ENCODE measurements around the gene BMP10.
A peak's percentile ranks its signal among the peaks of the same experiment; 100 is the strongest.

Gene BMP10, protein sequence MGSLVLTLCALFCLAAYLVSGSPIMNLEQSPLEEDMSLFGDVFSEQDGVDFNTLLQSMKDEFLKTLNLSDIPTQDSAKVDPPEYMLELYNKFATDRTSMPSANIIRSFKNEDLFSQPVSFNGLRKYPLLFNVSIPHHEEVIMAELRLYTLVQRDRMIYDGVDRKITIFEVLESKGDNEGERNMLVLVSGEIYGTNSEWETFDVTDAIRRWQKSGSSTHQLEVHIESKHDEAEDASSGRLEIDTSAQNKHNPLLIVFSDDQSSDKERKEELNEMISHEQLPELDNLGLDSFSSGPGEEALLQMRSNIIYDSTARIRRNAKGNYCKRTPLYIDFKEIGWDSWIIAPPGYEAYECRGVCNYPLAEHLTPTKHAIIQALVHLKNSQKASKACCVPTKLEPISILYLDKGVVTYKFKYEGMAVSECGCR

DNA sequence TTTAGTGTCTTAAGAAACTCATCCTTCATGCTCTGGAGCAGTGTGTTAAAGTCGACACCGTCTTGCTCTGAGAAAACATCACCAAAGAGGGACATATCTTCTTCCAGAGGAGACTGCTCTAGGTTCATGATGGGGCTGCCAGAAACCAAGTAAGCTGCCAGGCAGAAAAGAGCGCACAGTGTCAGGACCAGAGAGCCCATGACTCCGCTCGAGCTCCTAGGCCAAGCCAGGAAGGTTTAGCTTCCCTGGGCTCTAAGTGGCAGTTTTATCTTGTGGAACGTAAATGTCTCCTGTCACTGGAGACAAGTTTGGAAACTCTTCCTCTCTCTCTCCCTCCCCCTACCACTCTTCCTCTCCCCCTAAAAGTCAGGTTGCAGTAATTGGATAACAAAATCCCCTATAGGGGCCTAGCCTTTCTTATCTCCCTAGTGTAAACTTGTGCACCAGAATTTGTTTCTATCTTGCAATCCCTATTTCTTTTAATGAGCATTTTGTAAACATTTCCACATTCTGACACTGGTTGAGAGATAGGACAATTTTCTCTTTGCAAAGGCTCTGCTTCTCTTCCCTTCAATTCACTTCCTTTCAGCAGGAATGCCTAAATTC, at the start of gene BMP10:
BMP10 (minus strand) TSS at position 239 of the 606 bp plus-strand sequence; CDS start at position 200, 39 bp downstream.
- DNase-seq (ENCODE audit: extremely low read depth in 1 of 2, low read depth in 1 of 2), result no peak

DNA sequence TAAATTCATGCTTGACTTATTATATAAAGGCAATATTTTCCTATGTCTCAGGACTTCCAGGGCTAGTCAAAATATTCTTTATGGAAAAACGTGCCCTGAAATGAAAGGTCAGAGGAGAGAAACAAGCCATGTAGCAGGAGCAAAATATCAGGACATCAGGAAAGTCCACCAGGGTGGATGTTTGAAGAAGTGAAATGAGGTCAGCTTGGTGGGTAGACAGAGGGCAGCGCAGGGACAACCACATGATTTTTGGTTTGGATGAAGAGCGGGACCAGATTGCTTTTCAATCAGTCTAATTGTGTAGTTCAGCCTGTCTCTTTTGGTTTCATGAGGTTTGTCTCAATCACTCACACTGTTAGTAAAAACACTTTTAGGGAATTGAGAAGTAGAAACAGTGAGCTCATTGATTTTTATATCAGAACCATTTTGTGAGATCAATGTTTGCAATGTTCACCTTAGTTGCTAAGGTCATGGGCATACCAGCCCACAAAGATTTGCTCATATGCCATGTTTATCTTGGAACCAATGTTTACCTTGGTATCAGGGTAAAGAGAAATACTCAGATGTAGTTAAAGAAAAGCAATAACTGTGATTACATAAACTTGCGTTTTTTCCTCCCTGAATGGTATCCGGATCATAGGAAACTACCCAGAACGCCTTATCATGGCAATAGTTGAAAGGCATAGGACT, 49.4 kb upstream of the BMP10 start:
- no peak for DNase-seq (ENCODE audit: extremely low read depth in 1 of 2, low read depth in 1 of 2)

DNA sequence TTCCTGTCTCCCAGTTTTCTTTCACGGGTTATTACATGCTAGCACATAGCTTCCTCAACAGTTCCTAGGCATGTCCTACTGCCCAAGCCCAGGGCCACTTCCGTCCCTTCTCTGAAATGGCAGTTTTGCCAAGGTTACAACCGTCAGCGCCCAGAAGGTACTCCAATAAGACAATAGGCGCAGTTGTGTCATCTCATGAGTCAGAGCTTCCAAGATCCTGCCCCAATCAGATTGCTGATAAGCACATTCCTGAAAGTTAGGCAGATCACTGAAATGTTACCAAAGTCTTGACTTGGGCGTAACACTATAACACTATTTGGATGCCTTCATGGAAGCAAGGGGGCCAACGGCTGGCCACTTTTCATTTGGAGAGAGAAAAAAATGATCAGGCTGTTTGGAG, 47.3 kb upstream of the BMP10 start:
- DNase-seq (ENCODE audit: extremely low read depth in 1 of 2, low read depth in 1 of 2), result no peak

DNA sequence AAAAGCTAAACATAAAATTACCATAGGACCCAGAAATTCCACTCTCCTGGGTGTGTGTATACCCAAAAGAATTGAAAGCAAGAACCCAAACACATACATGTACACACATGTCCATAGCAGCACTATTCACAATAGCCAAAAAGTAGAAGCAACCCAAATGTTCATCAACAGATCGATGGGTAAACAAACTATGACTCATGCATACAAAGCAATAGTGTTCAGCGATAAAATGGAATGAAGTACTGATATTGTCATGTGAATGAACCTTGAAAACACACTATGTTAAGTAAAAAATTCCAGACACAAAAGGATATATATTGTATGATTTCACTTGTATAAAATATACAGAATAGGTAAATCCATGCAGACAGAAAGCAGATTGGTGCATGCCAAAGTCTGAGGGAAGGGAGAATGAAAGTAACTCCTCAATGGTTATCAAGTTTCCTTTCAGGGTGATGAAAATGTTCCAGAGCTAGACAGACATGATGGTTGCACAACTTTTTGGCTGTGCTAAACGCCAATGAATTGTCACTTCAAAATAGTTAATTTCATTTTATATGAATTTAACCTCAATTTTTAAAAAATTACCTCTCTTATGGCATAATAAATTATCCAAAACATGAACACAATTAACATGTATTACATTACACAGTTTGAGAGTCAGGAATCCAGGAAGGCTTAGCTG, 46.0 kb upstream of the BMP10 start:
- DNase-seq (ENCODE audit: extremely low read depth in 1 of 2, low read depth in 1 of 2), result no peak

DNA sequence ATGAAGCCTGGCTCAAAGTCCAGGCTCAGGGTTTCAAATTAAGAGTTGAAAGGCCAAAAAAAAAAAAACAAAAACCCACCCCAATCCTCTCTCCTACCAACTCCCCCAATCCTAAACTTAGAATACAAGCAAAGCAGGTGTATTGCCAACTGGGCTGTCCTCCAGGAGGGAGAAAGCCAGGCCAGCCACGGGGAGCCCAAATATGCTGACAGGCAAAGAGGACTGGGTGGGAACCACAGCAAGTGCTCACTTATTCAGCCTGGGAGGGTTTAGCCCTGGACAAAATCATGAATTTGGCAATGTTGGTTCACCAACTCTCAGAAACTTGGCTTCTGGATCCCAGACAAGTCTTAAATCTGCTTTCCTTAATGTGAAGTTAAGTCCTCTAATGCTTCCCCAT, 45.0 kb upstream of the BMP10 start:
- no peak for DNase-seq (ENCODE audit: extremely low read depth in 1 of 2, low read depth in 1 of 2)

DNA sequence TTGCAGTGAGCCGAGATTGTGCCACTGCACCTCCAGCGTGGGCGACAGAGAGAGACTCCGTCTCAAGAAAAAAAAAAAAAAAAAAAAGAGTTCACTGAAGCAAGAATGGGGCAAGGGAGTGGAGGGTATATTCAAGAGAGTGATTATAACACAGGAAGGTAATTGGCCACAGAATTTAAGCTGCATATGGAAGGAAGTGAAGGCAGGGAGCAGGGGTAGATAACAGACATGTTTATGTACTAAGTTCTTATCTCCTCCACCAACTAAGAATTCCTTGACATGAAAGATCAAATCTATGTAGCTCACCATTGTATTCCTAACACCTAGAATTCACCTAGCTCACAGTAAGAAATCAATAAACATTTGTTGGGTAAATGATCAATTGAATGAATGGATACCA, 44.2 kb upstream of the BMP10 start:
- no peak for DNase-seq (ENCODE audit: extremely low read depth in 1 of 2, low read depth in 1 of 2)

DNA sequence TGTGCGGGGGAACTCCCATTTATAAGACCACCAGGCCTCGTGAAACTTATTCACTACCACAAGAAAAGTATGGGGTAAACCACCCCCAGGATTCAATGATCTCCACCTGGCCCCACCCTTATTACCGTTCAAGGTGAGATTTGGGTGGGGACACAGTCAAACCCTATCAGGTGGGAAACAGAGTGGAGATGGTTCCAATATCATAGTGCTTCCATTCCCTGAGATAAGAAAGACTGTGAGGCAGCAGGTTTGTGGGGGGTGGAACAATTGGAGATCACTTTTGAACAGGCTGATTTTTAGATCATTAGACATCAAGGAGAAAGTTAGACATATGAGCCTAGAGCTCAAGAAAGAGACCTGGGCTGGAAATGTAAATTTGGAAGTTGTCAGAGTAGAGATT, 42.2 kb upstream of the BMP10 start:
- DNase-seq (ENCODE audit: extremely low read depth in 1 of 2, low read depth in 1 of 2), result no peak

DNA sequence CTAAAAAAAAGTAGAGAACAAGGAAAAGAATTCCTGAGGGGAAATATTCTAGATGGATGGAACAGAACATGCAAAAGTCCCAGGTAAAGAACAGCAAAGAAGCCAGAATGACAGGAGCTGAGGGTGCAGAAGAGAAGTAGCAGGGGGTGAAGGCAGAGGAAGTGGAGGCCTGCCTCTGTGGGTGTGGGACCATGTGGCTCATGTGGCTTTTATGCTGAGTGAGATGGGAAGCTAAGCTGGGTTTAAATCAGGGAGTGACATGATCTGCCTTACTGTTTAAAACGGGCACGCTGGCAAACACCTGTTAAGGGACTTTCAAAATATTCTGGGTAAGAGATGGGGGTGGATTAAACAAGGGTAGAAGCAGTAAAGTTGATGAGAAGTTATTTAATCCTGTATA, 41.5 kb upstream of the BMP10 start:
- peak in 1 of 2 donors; percentile 35 for DNase-seq (ENCODE audit: extremely low read depth in 1 of 2, low read depth in 1 of 2)

DNA sequence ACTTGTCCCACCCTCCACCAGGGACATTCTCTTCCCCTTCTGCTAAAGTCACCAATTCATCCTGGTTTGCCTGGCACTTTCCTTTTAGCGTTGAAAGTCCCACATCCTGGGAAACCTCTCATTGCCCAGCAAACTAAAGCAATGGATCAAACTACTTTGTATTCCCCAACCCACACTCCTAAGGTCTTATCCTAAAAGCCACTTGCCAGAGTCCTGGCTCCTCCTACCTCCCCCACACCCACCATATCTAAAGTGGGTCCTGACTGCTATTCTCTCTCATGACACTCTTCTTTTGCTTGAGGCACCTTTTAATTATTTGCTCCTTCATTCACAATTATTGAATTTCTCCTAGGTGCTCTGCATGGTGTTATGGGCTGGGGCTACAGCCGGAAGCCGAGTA, 40.9 kb upstream of the BMP10 start:
- DNase-seq (ENCODE audit: extremely low read depth in 1 of 2, low read depth in 1 of 2), result no peak

DNA sequence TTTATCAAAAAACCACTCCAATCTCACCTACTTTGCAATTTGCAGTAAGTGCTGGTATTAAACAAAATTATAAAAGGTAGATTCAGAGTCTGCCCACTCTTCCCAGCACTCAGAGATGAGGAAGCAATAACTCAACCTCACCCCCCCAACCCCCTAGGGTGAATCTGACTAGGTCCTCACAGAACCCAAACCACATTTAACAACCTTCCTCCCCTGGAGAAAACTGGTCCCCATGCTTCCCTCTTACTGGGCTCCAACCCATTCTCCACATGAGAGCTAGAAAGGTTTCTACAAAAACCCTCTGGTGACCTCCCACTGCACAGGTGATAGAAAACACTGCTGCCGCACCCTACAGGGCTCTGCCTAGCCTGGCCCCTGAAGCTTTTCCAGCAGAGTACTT, 40.5 kb upstream of the BMP10 start:
- no peak for DNase-seq (ENCODE audit: extremely low read depth in 1 of 2, low read depth in 1 of 2)

DNA sequence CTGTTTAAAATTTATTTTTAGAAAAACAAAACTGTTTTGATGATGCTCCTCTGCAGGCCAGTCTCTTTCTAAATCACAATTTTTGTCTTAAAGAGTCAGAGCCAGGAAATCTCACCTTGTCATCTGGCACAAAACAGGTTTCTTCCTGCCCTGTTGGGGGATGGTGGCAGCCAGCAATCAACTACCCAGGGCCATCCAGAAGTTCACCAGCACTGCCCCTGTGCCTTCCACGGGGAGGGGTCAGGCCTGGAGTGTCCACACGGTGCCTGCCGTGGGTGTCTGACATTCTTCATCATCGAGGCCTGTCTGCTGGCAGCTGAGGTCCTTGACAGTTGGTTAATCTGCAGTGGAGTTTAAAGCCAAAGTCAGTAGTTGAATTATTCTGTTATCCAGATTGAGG, 40.0 kb upstream of the BMP10 start:
- DNase-seq (ENCODE audit: extremely low read depth in 1 of 2, low read depth in 1 of 2), result no peak

DNA sequence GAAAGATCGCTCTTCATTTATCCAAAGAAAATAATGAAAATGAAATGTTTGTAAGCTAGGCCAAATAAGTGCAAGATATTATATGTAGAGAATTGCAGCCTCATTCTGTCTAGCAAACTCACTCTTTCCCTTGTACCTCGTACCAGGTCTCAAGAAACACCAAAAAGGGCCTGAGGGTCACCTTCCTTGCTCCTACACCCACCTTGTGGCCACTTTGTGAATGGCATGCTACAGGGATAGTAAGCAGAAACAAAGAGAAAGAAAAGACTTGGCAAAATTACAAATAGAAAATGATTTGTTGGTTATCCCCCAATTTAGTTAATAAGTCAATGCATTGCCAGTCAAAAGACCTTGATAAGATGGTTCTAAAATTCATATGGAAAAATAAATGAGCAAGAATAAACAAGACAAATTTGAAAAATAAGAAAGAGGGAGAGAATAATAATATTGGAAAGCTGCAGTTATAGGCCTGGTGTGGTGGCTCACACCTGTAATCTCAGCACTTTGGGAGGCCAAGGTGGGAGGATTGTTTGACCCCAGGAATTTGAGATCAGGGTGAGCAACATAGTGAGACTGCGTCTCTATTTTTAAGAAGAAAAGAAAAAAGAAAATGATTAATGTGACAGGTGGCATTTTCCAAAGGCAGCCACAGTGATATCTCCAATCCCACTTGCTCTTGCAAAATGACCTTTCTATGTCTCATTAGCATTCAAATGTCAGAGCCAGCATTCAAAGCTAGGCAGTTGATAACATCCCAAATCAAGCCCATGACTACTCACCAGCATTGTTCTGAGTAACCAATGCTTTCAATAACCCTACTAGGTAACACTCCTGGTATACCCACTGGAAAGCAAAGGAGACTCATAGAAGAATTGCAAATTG, 38.8 kb upstream of the BMP10 start:
- DNase-seq (ENCODE audit: extremely low read depth in 1 of 2, low read depth in 1 of 2), result peak; percentile 33 to 53

DNA sequence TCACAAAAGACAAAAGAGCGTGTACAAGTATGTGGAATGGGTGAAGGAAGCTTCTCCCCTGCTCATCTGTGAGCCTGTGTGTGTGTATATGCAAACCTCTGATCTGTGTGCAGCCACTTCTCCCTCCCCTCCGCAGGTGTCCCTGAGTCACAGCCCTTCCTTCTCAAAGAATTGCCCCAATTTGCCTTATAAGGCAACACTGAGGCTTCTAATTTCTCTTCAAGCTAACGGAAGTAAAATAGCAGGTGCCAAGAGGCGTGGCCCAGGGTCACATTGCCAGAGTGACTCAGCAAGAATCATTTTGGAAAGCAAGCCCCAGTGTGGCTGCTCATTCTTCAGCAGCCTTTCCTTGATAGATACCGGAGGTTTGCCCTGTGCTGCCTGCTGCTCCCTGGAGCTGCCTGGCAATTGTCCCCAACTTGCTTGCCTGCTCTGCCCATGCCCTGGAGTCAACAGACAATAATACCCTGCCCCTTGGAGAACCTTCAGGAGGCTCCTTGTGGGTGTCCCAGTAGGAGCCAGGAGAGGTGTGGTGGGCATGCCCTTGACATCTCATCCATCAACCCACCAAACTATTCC, 37.3 kb upstream of the BMP10 start:
- DNase-seq (ENCODE audit: extremely low read depth in 1 of 2, low read depth in 1 of 2), result peak; percentile 62 to 81

DNA sequence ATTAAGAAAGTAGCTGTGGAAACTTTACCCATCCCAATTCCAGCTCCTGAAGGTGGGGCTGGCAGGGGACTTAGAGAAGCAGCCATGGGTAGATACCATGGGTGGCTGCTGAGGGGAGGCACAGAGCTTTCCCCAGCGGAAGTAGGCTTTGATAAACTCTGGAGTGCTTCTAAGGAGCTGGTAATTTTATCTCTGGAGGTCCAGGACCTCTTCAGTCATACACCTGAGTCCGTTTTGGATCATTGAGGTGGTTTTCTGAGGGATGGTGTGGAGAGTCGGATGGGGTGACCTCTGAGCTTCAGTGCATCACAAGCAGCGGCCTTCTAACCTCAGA, 36.7 kb upstream of the BMP10 start:
- no peak for DNase-seq (ENCODE audit: extremely low read depth in 1 of 2, low read depth in 1 of 2)

DNA sequence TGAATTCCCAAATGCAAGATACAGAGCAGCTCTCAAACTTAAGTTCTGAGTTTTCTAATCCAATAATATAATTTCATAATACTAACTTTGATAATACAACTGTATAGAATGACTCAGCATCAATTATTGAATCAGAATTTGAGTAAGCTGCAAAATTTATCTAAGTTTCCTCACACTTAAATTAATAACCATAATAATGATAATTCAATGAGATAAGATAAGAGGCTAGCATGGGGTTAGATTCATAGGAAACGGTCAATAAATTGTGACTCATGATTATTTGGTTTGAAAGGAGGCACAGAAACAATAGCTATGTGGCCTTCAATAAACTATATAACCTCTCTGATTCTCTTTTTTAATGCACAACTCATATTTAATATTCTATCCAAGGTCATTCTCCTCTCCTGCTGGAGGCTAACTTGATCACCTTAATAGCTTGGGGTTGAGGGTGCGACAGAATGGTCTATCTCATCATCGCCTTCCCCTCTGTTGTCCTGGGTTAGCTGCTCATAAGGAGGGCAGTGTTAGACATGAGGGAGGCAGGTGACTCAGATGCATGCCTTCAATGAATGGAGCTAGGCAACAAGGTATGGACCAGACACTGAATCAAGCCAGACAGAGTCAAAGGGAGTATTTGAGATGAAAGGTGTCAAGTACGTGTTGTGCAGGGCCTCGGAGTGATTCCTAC, 36.2 kb upstream of the BMP10 start:
- no peak for DNase-seq (ENCODE audit: extremely low read depth in 1 of 2, low read depth in 1 of 2)

DNA sequence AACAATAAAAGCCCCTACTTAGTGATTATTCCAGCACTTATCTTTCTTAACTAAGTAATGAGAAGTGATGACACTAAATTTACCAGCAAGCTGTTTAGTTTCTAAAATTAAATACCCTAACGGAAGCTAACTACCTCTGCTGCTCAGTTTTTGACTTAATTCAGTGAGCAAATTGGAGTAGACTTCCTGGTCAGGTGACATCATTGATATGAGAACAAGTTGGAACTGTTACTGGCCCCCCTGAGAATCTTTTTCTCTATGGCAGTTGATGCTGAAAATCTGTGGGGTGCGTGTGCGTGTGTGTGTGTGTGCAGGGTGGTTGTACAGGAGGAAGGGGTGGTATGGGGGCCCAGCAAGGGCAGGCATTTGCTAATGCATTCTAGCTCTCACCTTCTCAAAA, 35.5 kb upstream of the BMP10 start:
- no peak for DNase-seq (ENCODE audit: extremely low read depth in 1 of 2, low read depth in 1 of 2)

DNA sequence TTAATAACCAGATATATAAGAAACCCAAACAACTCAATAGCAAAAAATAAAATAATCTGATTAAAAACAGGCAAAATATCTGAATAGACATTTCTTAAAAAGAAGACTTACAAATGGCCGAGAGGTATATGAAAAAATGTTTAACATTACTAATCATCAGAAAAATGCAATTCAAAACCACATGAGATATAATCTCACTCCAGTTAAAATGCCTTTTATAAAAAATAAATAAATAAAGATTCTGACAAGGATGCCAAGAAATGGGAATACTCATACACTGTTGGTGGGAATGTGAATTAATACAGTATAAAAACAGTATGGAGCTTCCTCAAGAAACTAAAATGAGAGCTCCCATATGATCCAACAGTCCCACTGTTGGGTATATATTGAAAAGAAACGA, 33.9 kb upstream of the BMP10 start:
- DNase-seq (ENCODE audit: extremely low read depth in 1 of 2, low read depth in 1 of 2), result no peak

DNA sequence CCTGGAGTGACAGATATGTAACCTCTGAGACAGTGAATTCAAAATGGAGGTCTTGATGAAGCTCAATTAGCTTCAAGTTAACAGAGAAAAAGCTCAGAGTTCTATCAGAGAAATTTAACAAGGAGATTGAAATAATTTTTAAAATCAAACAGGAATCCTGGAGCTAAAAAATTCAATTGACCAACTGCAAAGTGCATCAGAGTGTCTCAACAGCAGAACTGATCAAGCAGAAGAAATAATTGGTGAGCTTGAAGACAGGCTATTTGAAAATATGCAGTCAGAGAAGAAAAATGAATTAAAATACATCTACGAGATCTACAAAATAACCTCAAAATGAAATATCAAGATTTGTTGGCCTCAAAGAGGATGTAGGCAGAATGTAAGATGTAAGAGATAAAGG, 30.4 kb upstream of the BMP10 start:
- DNase-seq (ENCODE audit: extremely low read depth in 1 of 2, low read depth in 1 of 2), result no peak

DNA sequence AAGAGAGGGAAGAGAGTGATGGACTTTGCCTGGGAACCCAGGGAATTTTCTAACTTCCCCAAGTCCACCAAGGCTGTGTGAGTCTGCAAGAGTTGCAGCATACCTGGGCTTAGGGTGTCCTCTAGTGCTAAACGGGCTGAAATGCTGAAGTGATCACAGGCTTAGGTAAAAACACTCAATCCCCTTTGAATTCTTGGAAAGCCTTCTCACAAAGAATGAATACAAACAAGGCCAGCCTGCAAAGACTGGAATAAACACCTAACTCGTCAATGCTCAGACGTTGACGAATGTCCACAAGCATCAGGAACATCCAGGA, 30.0 kb upstream of the BMP10 start:
- no peak for DNase-seq (ENCODE audit: extremely low read depth in 1 of 2, low read depth in 1 of 2)

All from stimulated activated CD8-positive, alpha-beta memory T cell treated with anti-CD3 and anti-CD28 coated beads, Interleukin-7, amount 100 ng/mL, for 48 hours (primary cell).